Measurements from ENCODE around the gene TUBGCP2. TPM values are rescaled to one million over a fixed set of nuclear protein-coding genes. Genes with fewer than 3 reads are reported as not detected.

The TUBGCP2 gene
- total RNA-seq, 4 donors from 2014 or later = 26.8 to 61.9 (median 44.4) TPM

GRCh38 chr10:133258818-133259601, 49.7 kb downstream of the TUBGCP2 start:
- H3K9me3 ChIP-seq = no peaks in the 10 kb centered on the region
- H3K36me3 ChIP-seq = no peaks in the 10 kb centered on the region
- TF ChIP-seq POLR2A (IDR thresholded peaks at IDR 0.05) (no peak), CTCF (IDR thresholded peaks at IDR 0.05) (no peak)
- peak overlapping the region in 1 of 2 donors; percentile 7 for H3K27ac ChIP-seq
- intact Hi-C loops (cut with DNase I; ENCODE audit: low total_unique reads) = no loop called here
- H3K4me3 ChIP-seq = no peak overlapping the region
- H3K27me3 ChIP-seq = no peaks in the 10 kb centered on the region
- peak; percentile 57 to 69 for DNase-seq
- H3K4me1 ChIP-seq = peaks cover 0 to 8% of the 10 kb centered on the region in 2 donors

- H3K27me3 ChIP-seq = no peaks in the 10 kb centered on the region
- no peaks in the 10 kb centered on the region for H3K36me3 ChIP-seq
- no peak for TF ChIP-seq CTCF (IDR thresholded peaks at IDR 0.05)
- no peak for TF ChIP-seq POLR2A (IDR thresholded peaks at IDR 0.05)
- intact Hi-C loops (cut with DNase I; ENCODE audit: low total_unique reads) = no loop called here
- no peak overlapping the region for H3K4me3 ChIP-seq
- DNase-seq = no peak
- peaks cover 0 to 8% of the 10 kb centered on the region in 2 donors for H3K4me1 ChIP-seq
- peak overlapping the region in 1 of 2 donors; percentile 7 for H3K27ac ChIP-seq
- H3K9me3 ChIP-seq = no peaks in the 10 kb centered on the region
Measured at GRCh38 chr10:133258066-133258817, 50.4 kb downstream of the TUBGCP2 start.

- intact Hi-C loops (cut with DNase I; ENCODE audit: low total_unique reads) = no loop called here
- Histone ChIP-seq H3K4me3 (peak overlapping the region; percentile 6 to 17), H3K36me3 (no peaks in the 10 kb centered on the region), H3K27me3 (no peaks in the 10 kb centered on the region), H3K27ac (no peak overlapping the region), H3K9me3 (no peaks in the 10 kb centered on the region), H3K4me1 (peaks cover 0 to 5% of the 10 kb centered on the region in 2 donors)
- DNase-seq = peak; percentile 42 to 48
- TF ChIP-seq POLR2A (IDR thresholded peaks at IDR 0.05) (no peak), CTCF (IDR thresholded peaks at IDR 0.05) (peak; percentile 4 to 38 (median 24))
Measured at GRCh38 chr10:133257489-133258065, 51.1 kb downstream of the TUBGCP2 start.

- intact Hi-C loops (cut with DNase I; ENCODE audit: low total_unique reads) = no loop called here
Measured at GRCh38 chr10:133255323-133255722, 53.3 kb downstream of the TUBGCP2 start.

More at GRCh38 chr10:133255323-133255722, 53.3 kb downstream of the TUBGCP2 start:
- no peaks in the 10 kb centered on the region for H3K4me1 ChIP-seq
- no peaks in the 10 kb centered on the region for H3K9me3 ChIP-seq
- H3K36me3 ChIP-seq = no peaks in the 10 kb centered on the region
- no peak for DNase-seq
- no peak overlapping the region for H3K4me3 ChIP-seq
- TF ChIP-seq CTCF (IDR thresholded peaks at IDR 0.05) = no peak
- no peaks in the 10 kb centered on the region for H3K27me3 ChIP-seq
- H3K27ac ChIP-seq = no peak overlapping the region
